ENCODE results near the gene SLC25A2. TPM values are rescaled to one million over a fixed set of nuclear protein-coding genes. Genes with fewer than 3 reads are reported as not detected.

Gene SLC25A2
- total and polyA plus RNA-seq, 4 donors = 0.15 to 0.39 TPM; not detected in 2

DNA sequence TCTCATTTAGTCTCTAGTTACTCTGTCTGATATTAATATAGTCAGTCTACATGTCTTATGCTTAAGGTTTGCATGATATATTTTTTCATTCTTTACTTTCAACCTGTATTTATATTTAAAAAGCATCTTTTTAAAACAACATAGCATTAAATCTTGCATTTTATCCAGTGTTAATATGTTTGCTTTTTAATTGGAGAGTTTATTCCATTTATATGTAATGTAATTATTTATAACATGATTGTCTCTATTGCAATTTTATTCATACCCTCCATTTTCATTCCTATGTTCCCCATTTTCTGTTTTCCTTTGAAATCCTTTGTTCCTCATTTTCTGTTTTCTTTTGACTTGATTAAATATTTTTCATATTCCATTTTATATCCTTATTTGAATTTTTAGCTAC, 45.4 kb downstream of the SLC25A2 start:
- no peak overlapping the region for H3K27ac ChIP-seq (ENCODE audit: low read depth, low read length)
- H3K4me1 ChIP-seq (ENCODE audit: control insufficient read depth, insufficient read depth, low read length) = no peaks in the 10 kb centered on the region
- no peak overlapping the region for H3K4me3 ChIP-seq (ENCODE audit: low read depth, low read length)
- peaks cover 46% of the 10 kb centered on the region for H3K9me3 ChIP-seq (ENCODE audit: control insufficient read depth, insufficient read depth, low read length)
- no peaks in the 10 kb centered on the region for H3K27me3 ChIP-seq (ENCODE audit: control insufficient read depth, insufficient read depth, low read length)
- H3K36me3 ChIP-seq (ENCODE audit: control insufficient read depth, insufficient read depth, low read length) = no peaks in the 10 kb centered on the region
- DNase-seq (ENCODE audit: low read depth in 4 of 6, low spot score in 6 of 6) = no peak

Other genes with a start within 250 kb of the SLC25A2 start
Only the 30 nearest of the 38 such genes appear.
- 1 to 10 TPM; 4.6 to 5.2 TPM for gene PCDHB7, start 131.4 kb downstream of the SLC25A2 start, total RNA-seq
- 1 to 10 TPM; 5.2 to 5.5 TPM for gene PCDHB7, start 131.4 kb downstream of the SLC25A2 start, polyA plus RNA-seq (ENCODE audit: insufficient read length in 2 of 2)
- 1 to 10 TPM; 1.7 to 1.9 TPM for gene PCDHB8, start 126.3 kb downstream of the SLC25A2 start, total RNA-seq
- gene PCDHB8, start 126.3 kb downstream of the SLC25A2 start, polyA plus RNA-seq (ENCODE audit: insufficient read length in 2 of 2) = 1 to 10 TPM; 2.2 to 3.0 TPM
- gene PCDHB16, start 121.7 kb downstream of the SLC25A2 start, total RNA-seq = 1 to 10 TPM; 3.9 to 4.7 TPM
- gene PCDHB16, start 121.7 kb downstream of the SLC25A2 start, polyA plus RNA-seq (ENCODE audit: insufficient read length in 2 of 2) = 1 to 10 TPM; 4.9 to 6.5 TPM
- gene PCDHB9, start 116.9 kb downstream of the SLC25A2 start, total RNA-seq = 1 to 10 TPM; 2.9 to 3.5 TPM
- 1 to 10 TPM; 7.0 to 8.5 TPM for gene PCDHB9, start 116.9 kb downstream of the SLC25A2 start, polyA plus RNA-seq (ENCODE audit: insufficient read length in 2 of 2)
- 1 to 10 TPM; 5.9 to 9.3 TPM for gene PCDHB10, start 111.7 kb downstream of the SLC25A2 start, total RNA-seq
- 10 to 100 TPM; 11.6 to 15.8 TPM for gene PCDHB10, start 111.7 kb downstream of the SLC25A2 start, polyA plus RNA-seq (ENCODE audit: insufficient read length in 2 of 2)
- 1 to 10 TPM; 7.6 to 9.7 TPM for gene PCDHB11, start 104.4 kb downstream of the SLC25A2 start, total RNA-seq
- 1 to 10 TPM; 3.8 to 3.9 TPM for gene PCDHB11, start 104.4 kb downstream of the SLC25A2 start, polyA plus RNA-seq (ENCODE audit: insufficient read length in 2 of 2)
- gene PCDHB12, start 95.3 kb downstream of the SLC25A2 start, total RNA-seq = 10 to 100 TPM in 1 of 2 donors, 1 to 10 TPM in 1; 5.3 to 10.7 TPM
- gene PCDHB12, start 95.3 kb downstream of the SLC25A2 start, polyA plus RNA-seq (ENCODE audit: insufficient read length in 2 of 2) = 1 to 10 TPM; 3.3 to 4.9 TPM
- gene PCDHB13, start 90.1 kb downstream of the SLC25A2 start, total RNA-seq = 1 to 10 TPM; 4.5 to 8.7 TPM
- gene PCDHB13, start 90.1 kb downstream of the SLC25A2 start, polyA plus RNA-seq (ENCODE audit: insufficient read length in 2 of 2) = 1 to 10 TPM; 3.8 to 5.0 TPM
- 10 to 100 TPM; 10.4 to 11.9 TPM for gene PCDHB14, start 80.7 kb downstream of the SLC25A2 start, total RNA-seq
- gene PCDHB14, start 80.7 kb downstream of the SLC25A2 start, polyA plus RNA-seq (ENCODE audit: insufficient read length in 2 of 2) = 10 to 100 TPM; 15.4 to 17.4 TPM
- 10 to 100 TPM; 10.4 to 15.2 TPM for gene PCDHB15, start 58.7 kb downstream of the SLC25A2 start, total RNA-seq
- gene PCDHB15, start 58.7 kb downstream of the SLC25A2 start, polyA plus RNA-seq (ENCODE audit: insufficient read length in 2 of 2) = 10 to 100 TPM; 12.3 to 21.1 TPM
- gene TAF7, start 16.7 kb upstream of the SLC25A2 start, total RNA-seq = 100 to 1,000 TPM in 1 of 2 donors, 10 to 100 TPM in 1; 98.2 to 111 TPM
- gene TAF7, start 16.7 kb upstream of the SLC25A2 start, polyA plus RNA-seq (ENCODE audit: insufficient read length in 2 of 2) = 100 to 1,000 TPM in 1 of 2 donors, 10 to 100 TPM in 1; 90.1 to 101 TPM
- gene PCDHGA1, start 26.5 kb upstream of the SLC25A2 start, total RNA-seq = 1 to 10 TPM; 1.4 to 3.0 TPM
- 1 to 10 TPM; 2.5 to 3.8 TPM for gene PCDHGA1, start 26.5 kb upstream of the SLC25A2 start, polyA plus RNA-seq (ENCODE audit: insufficient read length in 2 of 2)
- 10 to 100 TPM in 1 of 2 donors, 1 to 10 TPM in 1; 8.9 to 10.4 TPM for gene PCDHGA2, start 34.7 kb upstream of the SLC25A2 start, total RNA-seq
- 10 to 100 TPM; 14.0 to 17.7 TPM for gene PCDHGA2, start 34.7 kb upstream of the SLC25A2 start, polyA plus RNA-seq (ENCODE audit: insufficient read length in 2 of 2)
- gene PCDHGA3, start 39.8 kb upstream of the SLC25A2 start, total RNA-seq = 10 to 100 TPM in 1 of 2 donors, 1 to 10 TPM in 1; 9.2 to 10.5 TPM
- gene PCDHGA3, start 39.8 kb upstream of the SLC25A2 start, polyA plus RNA-seq (ENCODE audit: insufficient read length in 2 of 2) = 10 to 100 TPM; 12.3 to 19.2 TPM
- gene PCDHGB1, start 46.0 kb upstream of the SLC25A2 start, total RNA-seq = 1 to 10 TPM; 6.4 to 8.6 TPM
- 1 to 10 TPM; 9.8 to 9.9 TPM for gene PCDHGB1, start 46.0 kb upstream of the SLC25A2 start, polyA plus RNA-seq (ENCODE audit: insufficient read length in 2 of 2)
- 1 to 10 TPM; 7.5 to 8.2 TPM for gene PCDHGA4, start 51.0 kb upstream of the SLC25A2 start, total RNA-seq
- 1 to 10 TPM; 9.5 to 9.9 TPM for gene PCDHGA4, start 51.0 kb upstream of the SLC25A2 start, polyA plus RNA-seq (ENCODE audit: insufficient read length in 2 of 2)
- 1 to 10 TPM; 6.3 to 6.7 TPM for gene PCDHGB2, start 55.9 kb upstream of the SLC25A2 start, total RNA-seq
- gene PCDHGB2, start 55.9 kb upstream of the SLC25A2 start, polyA plus RNA-seq (ENCODE audit: insufficient read length in 2 of 2) = 10 to 100 TPM in 1 of 2 donors, 1 to 10 TPM in 1; 9.0 to 14.0 TPM
- 1 to 10 TPM; 7.9 to 8.8 TPM for gene PCDHGA5, start 60.1 kb upstream of the SLC25A2 start, total RNA-seq
- 10 to 100 TPM; 14.0 to 15.5 TPM for gene PCDHGA5, start 60.1 kb upstream of the SLC25A2 start, polyA plus RNA-seq (ENCODE audit: insufficient read length in 2 of 2)
- 1 to 10 TPM; 6.0 to 8.3 TPM for gene PCDHGB3, start 66.2 kb upstream of the SLC25A2 start, total RNA-seq
- 1 to 10 TPM; 7.1 to 8.4 TPM for gene PCDHGB3, start 66.2 kb upstream of the SLC25A2 start, polyA plus RNA-seq (ENCODE audit: insufficient read length in 2 of 2)
- 10 to 100 TPM in 1 of 2 donors, 1 to 10 TPM in 1; 8.5 to 12.3 TPM for gene PCDHGA6, start 69.8 kb upstream of the SLC25A2 start, total RNA-seq
- 10 to 100 TPM; 18.4 to 19.2 TPM for gene PCDHGA6, start 69.8 kb upstream of the SLC25A2 start, polyA plus RNA-seq (ENCODE audit: insufficient read length in 2 of 2)
- 1 to 10 TPM; 6.1 to 6.6 TPM for gene PCDHGA7, start 78.7 kb upstream of the SLC25A2 start, total RNA-seq
- gene PCDHGA7, start 78.7 kb upstream of the SLC25A2 start, polyA plus RNA-seq (ENCODE audit: insufficient read length in 2 of 2) = 1 to 10 TPM; 5.2 to 6.7 TPM
- gene PCDHGB4, start 83.6 kb upstream of the SLC25A2 start, total RNA-seq = 10 to 100 TPM; 12.5 to 14.9 TPM
- 10 to 100 TPM; 10.3 to 16.0 TPM for gene PCDHGB4, start 83.6 kb upstream of the SLC25A2 start, polyA plus RNA-seq (ENCODE audit: insufficient read length in 2 of 2)
- 1 to 10 TPM; 4.6 to 5.6 TPM for gene PCDHGA8, start 88.6 kb upstream of the SLC25A2 start, total RNA-seq
- gene PCDHGA8, start 88.6 kb upstream of the SLC25A2 start, polyA plus RNA-seq (ENCODE audit: insufficient read length in 2 of 2) = 1 to 10 TPM; 1.9 to 2.1 TPM
- 10 to 100 TPM; 17.5 to 21.5 TPM for gene PCDHGB5, start 93.9 kb upstream of the SLC25A2 start, total RNA-seq
- gene PCDHGB5, start 93.9 kb upstream of the SLC25A2 start, polyA plus RNA-seq (ENCODE audit: insufficient read length in 2 of 2) = 10 to 100 TPM; 22.7 to 33.5 TPM
- 10 to 100 TPM; 10.9 TPM for gene PCDHGA9, start 98.7 kb upstream of the SLC25A2 start, total RNA-seq
- 10 to 100 TPM; 19.2 to 21.4 TPM for gene PCDHGA9, start 98.7 kb upstream of the SLC25A2 start, polyA plus RNA-seq (ENCODE audit: insufficient read length in 2 of 2)
- gene PCDHGB6, start 104.0 kb upstream of the SLC25A2 start, total RNA-seq = 10 to 100 TPM in 1 of 2 donors, 1 to 10 TPM in 1; 10.0 to 10.6 TPM
- 10 to 100 TPM; 22.0 to 25.7 TPM for gene PCDHGB6, start 104.0 kb upstream of the SLC25A2 start, polyA plus RNA-seq (ENCODE audit: insufficient read length in 2 of 2)
- 10 to 100 TPM; 11.1 to 12.4 TPM for gene PCDHGA10, start 108.9 kb upstream of the SLC25A2 start, total RNA-seq
- 10 to 100 TPM; 21.1 to 32.4 TPM for gene PCDHGA10, start 108.9 kb upstream of the SLC25A2 start, polyA plus RNA-seq (ENCODE audit: insufficient read length in 2 of 2)
- 10 to 100 TPM; 13.7 to 14.3 TPM for gene PCDHGB7, start 113.6 kb upstream of the SLC25A2 start, total RNA-seq
- 10 to 100 TPM; 35.8 to 47.2 TPM for gene PCDHGB7, start 113.6 kb upstream of the SLC25A2 start, polyA plus RNA-seq (ENCODE audit: insufficient read length in 2 of 2)
- 10 to 100 TPM in 1 of 2 donors, 1 to 10 TPM in 1; 8.0 to 15.0 TPM for gene PCDHGA11, start 117.0 kb upstream of the SLC25A2 start, total RNA-seq
- 10 to 100 TPM; 14.9 to 16.1 TPM for gene PCDHGA11, start 117.0 kb upstream of the SLC25A2 start, polyA plus RNA-seq (ENCODE audit: insufficient read length in 2 of 2)
- 10 to 100 TPM in 1 of 2 donors, 1 to 10 TPM in 1; 8.5 to 10.7 TPM for gene PCDHGA12, start 126.5 kb upstream of the SLC25A2 start, total RNA-seq
- 1 to 10 TPM; 8.1 to 8.3 TPM for gene PCDHGA12, start 126.5 kb upstream of the SLC25A2 start, polyA plus RNA-seq (ENCODE audit: insufficient read length in 2 of 2)